ENCODE results near the gene C4BPA. TPM values are rescaled to one million over a fixed set of nuclear protein-coding genes. Genes with fewer than 3 reads are reported as not detected.

Gene C4BPA
- total RNA-seq, 1 experiment from 2014 or later = not detected

DNA sequence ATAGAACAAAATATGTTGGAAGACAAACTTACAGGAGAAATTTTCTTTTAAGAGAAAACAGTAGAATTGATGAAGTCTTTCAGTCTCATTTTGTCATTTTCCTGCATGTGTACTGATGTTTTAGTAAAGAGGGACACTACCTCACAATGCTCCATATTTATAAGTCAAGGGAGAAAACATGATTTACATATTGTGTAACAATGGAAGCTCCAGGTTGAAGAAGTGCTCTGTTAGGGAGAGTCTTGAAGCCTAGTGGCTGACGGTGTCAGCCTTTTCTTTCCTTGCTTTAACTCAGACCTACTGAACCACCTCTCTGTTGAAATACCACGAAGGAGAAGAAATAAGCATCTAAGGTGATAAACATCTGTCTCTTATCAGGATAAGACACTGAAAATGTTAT is 75.0 kb downstream of the C4BPA start:
- H2BK120ac ChIP-seq (ENCODE audit: low read depth, low read length, poor library complexity, severe bottlenecking) = no peak overlapping the region
- WGBS (ENCODE audit: extremely low coverage, insufficient read length, low lambda C conversion rate) = no CpG with 5 or more reads among the region's 2 CpGs
- no peaks in the 10 kb centered on the region for H3K23me2 ChIP-seq (ENCODE audit: insufficient read length, low read depth, low read length, poor library complexity, severe bottlenecking)

More for the DNA sequence above, 75.0 kb downstream of the C4BPA start:
- Mint-ChIP-seq H3K4me1 (peaks cover 0 to 7% of the 10 kb centered on the region in 2 experiments; a peak in 3 of 4 replicates), H3K36me3 (ENCODE audit: insufficient read depth in 1 of 3, low read depth in 3 of 3) (no peaks in the 10 kb centered on the region), H3K27me3 (ENCODE audit: low read depth) (no peaks in the 10 kb centered on the region; the same call in 1 of the 2 replicates), H3K4me3 (no peak overlapping the region), H3K27ac (no peak overlapping the region), H3K9me3 (no peaks in the 10 kb centered on the region)
- Histone ChIP-seq H3K4ac (ENCODE audit: low read depth, low read length) (no peak overlapping the region), H3K56ac (ENCODE audit: insufficient read length, low read depth, low read length) (no peak overlapping the region), H3K18ac (ENCODE audit: insufficient read length, low read depth, low read length) (no peak overlapping the region), H3K27me3 (ENCODE audit: insufficient read depth, low read length) (no peaks in the 10 kb centered on the region), H2BK20ac (ENCODE audit: low read depth, low read length, poor library complexity, severe bottlenecking) (no peak overlapping the region), H4K91ac (ENCODE audit: insufficient read length, low read depth, low read length) (no peak overlapping the region), H3K9me3 (ENCODE audit: control insufficient read depth, low read depth, low read length) (no peaks in the 10 kb centered on the region), H3K14ac (ENCODE audit: insufficient read depth, low read length) (no peak overlapping the region), H4K20me1 (ENCODE audit: control insufficient read depth, insufficient read depth, insufficient read length) (no peaks in the 10 kb centered on the region), H3K27ac (ENCODE audit: insufficient read length, low read depth, low read length) (no peak overlapping the region), H2BK5ac (ENCODE audit: insufficient read length, low read length) (no peak overlapping the region), H2AFZ (ENCODE audit: low read length) (no peak overlapping the region), H2BK12ac (ENCODE audit: insufficient read length, low read depth, low read length) (no peak overlapping the region), H2AK5ac (ENCODE audit: insufficient read length, low read length) (no peak overlapping the region), H3T11ph (ENCODE audit: low read length) (no peak overlapping the region), H2BK15ac (ENCODE audit: low read depth, low read length) (no peak overlapping the region), H4K5ac (ENCODE audit: insufficient read length, low read depth, low read length) (no peak overlapping the region), H3K9ac (ENCODE audit: extremely low read depth, insufficient read length, low read length) (no peak overlapping the region), H3K79me1 (ENCODE audit: insufficient read depth, low read depth, low read length, poor library complexity, severe bottlenecking) (no peaks in the 10 kb centered on the region), H3K4me2 (ENCODE audit: insufficient read depth, insufficient read length, low read length) (no peak overlapping the region), H4K8ac (replicated peaks; ENCODE audit: insufficient read length, low read depth, low read length) (no peak overlapping the region), H3K79me2 (ENCODE audit: insufficient read depth, low read length) (no peaks in the 10 kb centered on the region), H3K4me1 (ENCODE audit: insufficient read depth, low read length) (no peaks in the 10 kb centered on the region), H3K23ac (ENCODE audit: insufficient read length, low read depth, low read length) (no peak overlapping the region)
- no peak for TF ChIP-seq CTCF (conservative IDR thresholded peaks at IDR 0.05)
- DNase-seq = no peak

Measured in H9 (cell line).